Activated naive CD8-positive, alpha-beta T cell treated with anti-CD3 and anti-CD28 coated beads, Interleukin-2, amount 50 U/mL, for 24 hours (primary cell): Measurements from ENCODE around the gene CAPN2.
A peak's percentile ranks its signal among the peaks of the same experiment; 100 is the strongest.
"Not testable (repeated sequence)": the region's sequence is repeated elsewhere in the genome, so short reads cannot be mapped to it uniquely, and the experiment has no call there.

Experiments used
- ATAC-seq: fragments of 150-1000 bp; cut with Tn5 transposase; one replicate; pipeline ENCODE4 v1.10.0; 2021
- DNase-seq: peaks from one replicate; pipeline ENCODE4 v3.0.0; 2021
- H3K27ac Mint-ChIP-seq: one replicate; pipeline ENCODE4 v1.8.0; 2021; ENCODE audit warnings: mild to moderate bottlenecking, mixed read lengths
- H3K27me3 Mint-ChIP-seq: one replicate; pipeline ENCODE4 v1.8.0; 2021; ENCODE audit warnings: mixed read lengths
- H3K36me3 Mint-ChIP-seq: one replicate; pipeline ENCODE4 v1.8.0; 2021; ENCODE audit warnings: low read depth, mixed read lengths
- H3K4me1 Mint-ChIP-seq: one replicate; pipeline ENCODE4 v1.8.0; 2021; ENCODE audit warnings: mixed read lengths
- H3K4me3 Mint-ChIP-seq: one replicate; pipeline ENCODE4 v1.8.0; 2021; ENCODE audit warnings: mild to moderate bottlenecking, moderate library complexity, mixed read lengths
- H3K9me3 Mint-ChIP-seq: one replicate; pipeline ENCODE4 v1.8.0; 2021; ENCODE audit warnings: mixed read lengths

Gene CAPN2

DNA sequence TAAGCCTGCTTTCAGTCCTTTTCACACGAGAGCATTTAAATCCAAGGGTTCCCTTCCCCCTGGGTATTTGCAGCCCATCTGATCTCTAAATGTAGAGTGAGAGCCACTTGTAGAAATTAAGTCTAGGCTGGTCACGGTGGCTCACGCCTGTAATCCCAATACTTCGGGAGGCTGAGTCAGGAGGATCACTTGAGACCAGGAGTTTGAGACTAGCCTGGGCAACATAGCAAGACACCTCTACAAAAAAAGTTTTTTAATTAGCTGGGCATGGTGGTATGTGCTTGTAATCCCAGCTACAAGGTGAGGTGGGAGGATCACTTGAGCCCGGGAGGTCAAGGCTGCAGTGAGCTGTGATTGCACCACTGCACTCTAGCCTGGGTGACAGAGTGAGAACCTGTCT lies 24.3 kb downstream of the CAPN2 start:
- not testable (repeated sequence) for DNase-seq, H3K27ac Mint-ChIP-seq, H3K27me3 Mint-ChIP-seq, H3K4me1 Mint-ChIP-seq, H3K4me3 Mint-ChIP-seq, ATAC-seq, H3K36me3 Mint-ChIP-seq, H3K9me3 Mint-ChIP-seq

- Mint-ChIP-seq H3K27ac (no peak overlapping the region), H3K4me1 (peaks cover 2% of the 10 kb centered on the region)
Measured at GRCh38 chr1:223737342-223737741, 25.0 kb downstream of the CAPN2 start.

DNA sequence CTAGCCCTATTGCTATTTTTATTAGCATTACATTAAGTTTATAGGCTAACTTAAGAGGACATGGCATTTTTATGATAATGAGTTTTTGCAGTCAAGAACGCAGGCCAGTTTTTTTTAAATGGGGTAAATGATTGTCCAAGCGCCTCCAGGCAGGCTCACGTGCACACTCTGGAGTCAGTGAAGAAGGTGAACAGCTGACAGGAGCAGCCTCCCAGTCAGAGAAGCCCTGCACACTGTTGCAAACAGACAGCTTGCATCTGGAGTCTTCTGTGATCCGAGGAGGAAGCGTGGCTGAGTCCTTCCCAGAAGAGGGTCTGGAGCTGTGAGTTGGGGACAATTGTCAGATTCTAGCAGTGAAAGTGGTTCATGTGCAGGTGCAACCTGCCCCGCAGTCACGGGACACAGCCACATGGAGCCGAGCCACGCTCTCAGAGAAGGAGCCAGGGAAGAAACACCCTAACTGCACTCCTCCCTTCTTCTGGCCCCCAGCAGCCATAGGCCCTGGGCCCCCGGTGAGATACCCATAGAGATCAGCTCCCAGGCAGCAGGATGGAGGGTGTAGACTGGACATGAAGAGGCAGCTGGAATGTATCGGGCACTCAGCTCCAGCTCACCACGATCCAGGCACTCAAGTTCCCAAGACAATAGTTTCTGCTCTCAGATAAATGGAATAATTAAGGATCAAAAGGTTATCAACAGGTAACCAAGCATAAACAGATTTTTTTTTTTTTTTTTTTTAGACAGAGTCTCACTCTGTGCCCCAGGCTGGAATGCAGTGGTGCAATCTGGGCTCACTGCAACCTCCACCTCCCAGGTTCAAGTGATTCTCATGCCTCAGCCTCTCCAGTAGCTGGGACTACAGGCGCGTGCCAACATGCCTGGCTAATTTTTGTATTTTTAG lies 26.4 kb downstream of the CAPN2 start:
- H3K9me3 Mint-ChIP-seq, result no peaks in the 10 kb centered on the region
- H3K27me3 Mint-ChIP-seq, result no peaks in the 10 kb centered on the region
- peaks cover 2% of the 10 kb centered on the region for H3K36me3 Mint-ChIP-seq
- ATAC-seq (no peak), DNase-seq (no peak)
- H3K4me3 Mint-ChIP-seq, result no peak overlapping the region
- no peak overlapping the region for H3K27ac Mint-ChIP-seq
- peaks cover 2% of the 10 kb centered on the region for H3K4me1 Mint-ChIP-seq

More at GRCh38 chr1:223737342-223737741, 25.0 kb downstream of the CAPN2 start:
- no peaks in the 10 kb centered on the region for H3K27me3 Mint-ChIP-seq
- DNase-seq, result no peak
- ATAC-seq, result no peak
- H3K4me3 Mint-ChIP-seq, result no peak overlapping the region
- no peaks in the 10 kb centered on the region for H3K9me3 Mint-ChIP-seq
- H3K36me3 Mint-ChIP-seq, result peaks cover 2% of the 10 kb centered on the region

GRCh38 chr1:223739366-223740037 lies 27.2 kb downstream of the CAPN2 start:
- H3K4me3 Mint-ChIP-seq, result no peak overlapping the region
- no peak overlapping the region for H3K27ac Mint-ChIP-seq
- H3K4me1 Mint-ChIP-seq, result no peaks in the 10 kb centered on the region
- DNase-seq (no peak), ATAC-seq (no peak)
- H3K9me3 Mint-ChIP-seq, result no peaks in the 10 kb centered on the region
- peaks cover 2% of the 10 kb centered on the region for H3K36me3 Mint-ChIP-seq
- H3K27me3 Mint-ChIP-seq, result no peaks in the 10 kb centered on the region

DNA sequence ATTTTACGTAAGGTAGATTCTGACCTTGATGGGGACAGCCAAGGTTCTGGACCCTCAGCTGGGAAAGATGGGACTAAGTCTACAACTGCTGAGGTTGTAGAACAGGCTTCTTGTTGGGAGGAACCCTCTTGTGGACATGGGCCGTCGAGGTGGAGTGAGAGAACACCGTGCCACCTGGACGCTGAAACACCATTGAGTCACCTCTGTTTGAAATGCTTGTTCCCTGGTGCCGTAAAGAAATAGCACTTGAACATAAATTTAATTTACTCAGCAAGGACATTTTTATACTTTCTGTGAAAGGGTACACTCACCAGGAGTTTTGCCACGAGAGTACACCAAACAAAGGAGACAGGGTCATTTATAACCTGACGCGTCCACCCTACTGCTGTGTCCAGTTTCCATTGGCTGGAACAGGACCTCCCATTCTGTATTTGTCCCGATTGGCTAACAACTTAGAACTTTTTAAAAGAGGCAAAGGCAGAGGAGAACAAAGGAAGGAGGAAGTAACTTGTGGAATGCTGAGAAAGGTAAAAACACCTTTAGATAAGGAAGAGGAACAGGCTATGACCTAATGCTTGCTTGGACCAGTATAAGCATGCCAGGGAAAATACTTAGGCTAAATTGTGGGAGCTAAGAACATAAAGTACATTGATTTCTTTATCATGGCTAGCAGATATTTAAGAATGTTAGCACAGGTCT lies 27.8 kb downstream of the CAPN2 start:
- not testable (repeated sequence) for H3K4me1 Mint-ChIP-seq, H3K27ac Mint-ChIP-seq, H3K4me3 Mint-ChIP-seq, H3K9me3 Mint-ChIP-seq, H3K36me3 Mint-ChIP-seq, H3K27me3 Mint-ChIP-seq, DNase-seq, ATAC-seq

GRCh38 chr1:223741861-223742260 lies 29.5 kb downstream of the CAPN2 start:
- Mint-ChIP-seq H3K27ac (no peak overlapping the region), H3K4me1 (no peaks in the 10 kb centered on the region), H3K27me3 (no peaks in the 10 kb centered on the region), H3K36me3 (peaks cover 2% of the 10 kb centered on the region), H3K9me3 (no peaks in the 10 kb centered on the region), H3K4me3 (no peak overlapping the region)
- no peak for DNase-seq
- no peak for ATAC-seq

DNA sequence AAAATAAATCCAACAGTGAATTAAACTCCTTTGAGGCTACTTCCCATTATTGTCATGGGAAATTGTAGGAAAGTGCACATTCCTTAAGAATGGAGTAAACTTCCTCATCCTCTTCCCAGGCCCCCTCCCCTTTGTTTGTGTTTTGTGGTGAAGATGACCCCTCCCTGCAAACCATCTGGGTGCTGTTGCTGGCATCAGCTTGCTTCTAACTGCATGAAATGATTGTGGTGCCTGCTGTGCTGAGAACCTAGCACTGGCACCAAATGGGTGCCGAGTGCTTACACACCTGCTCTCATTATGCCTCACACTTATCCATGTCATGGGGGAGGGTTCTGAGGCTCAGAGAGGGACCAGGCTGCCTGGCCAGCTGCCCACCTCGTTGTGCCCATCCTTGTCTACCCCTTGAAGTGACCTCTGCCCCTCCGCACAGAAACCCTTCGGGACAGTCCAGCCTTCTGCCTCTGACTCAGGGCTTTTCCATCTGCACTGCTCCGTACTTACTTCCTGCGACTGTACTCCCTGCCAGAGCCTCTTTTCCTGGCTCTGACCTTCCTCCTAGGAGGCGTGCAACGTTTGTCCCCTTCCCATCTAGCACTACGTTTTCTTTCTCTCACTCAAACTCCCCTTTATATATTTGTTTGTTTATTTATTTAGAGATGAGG lies 30.6 kb downstream of the CAPN2 start:
- Mint-ChIP-seq H3K36me3 (peaks cover 6% of the 10 kb centered on the region), H3K4me1 (peaks cover 5% of the 10 kb centered on the region), H3K27ac (no peak overlapping the region), H3K27me3 (no peaks in the 10 kb centered on the region), H3K4me3 (no peak overlapping the region), H3K9me3 (no peaks in the 10 kb centered on the region)
- DNase-seq (no peak), ATAC-seq (no peak)

DNA sequence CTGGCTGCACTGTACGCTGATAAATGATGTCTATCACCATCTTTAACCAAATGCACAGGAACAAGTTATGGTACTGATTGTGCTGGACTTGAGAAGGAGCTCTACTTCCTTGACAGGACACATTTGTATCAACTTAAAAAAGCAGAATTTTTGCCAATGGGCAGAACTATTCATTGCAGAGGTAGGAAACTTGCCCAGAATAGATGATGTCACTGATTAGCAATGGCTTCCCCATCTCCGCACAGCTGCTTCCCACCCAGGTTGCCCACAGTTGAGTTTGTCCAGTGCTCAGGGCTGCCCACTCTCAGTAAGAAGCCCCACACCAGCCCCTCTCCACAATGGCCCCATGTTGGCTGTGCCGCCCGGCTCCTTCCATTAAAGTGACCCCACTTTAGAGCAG lies 33.4 kb downstream of the CAPN2 start:
- no peak for ATAC-seq
- Mint-ChIP-seq H3K4me1 (peaks cover 12% of the 10 kb centered on the region), H3K36me3 (peaks cover 9% of the 10 kb centered on the region), H3K4me3 (no peak overlapping the region), H3K9me3 (no peaks in the 10 kb centered on the region), H3K27ac (no peak overlapping the region), H3K27me3 (no peaks in the 10 kb centered on the region)
- no peak for DNase-seq

DNA sequence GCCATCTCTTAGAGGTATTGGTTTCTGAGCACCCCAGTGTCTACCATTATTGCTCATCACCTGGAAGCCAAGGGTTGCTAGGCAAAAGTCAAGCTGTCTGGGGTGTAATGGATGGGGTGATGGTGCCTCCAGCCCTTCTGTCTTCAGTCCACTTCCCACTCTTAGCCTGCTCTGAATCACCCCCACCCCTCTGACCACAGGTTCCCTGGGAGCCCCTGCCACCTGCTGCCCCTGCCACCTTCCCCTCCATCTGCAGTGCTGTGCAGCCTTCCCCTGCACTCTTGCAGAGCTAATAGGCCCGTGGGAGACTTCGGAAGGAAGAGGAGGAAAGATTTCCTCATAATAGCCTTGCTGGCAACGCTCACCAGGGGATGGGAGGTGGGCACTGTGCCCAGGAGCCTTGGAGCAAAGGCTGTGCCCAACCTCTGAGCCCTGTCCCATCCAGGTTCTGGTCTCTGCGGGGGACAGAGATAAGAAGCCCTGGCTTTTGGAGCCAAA lies 35.5 kb downstream of the CAPN2 start:
- Mint-ChIP-seq H3K27ac (no peak overlapping the region), H3K4me3 (no peak overlapping the region), H3K9me3 (no peaks in the 10 kb centered on the region), H3K27me3 (no peaks in the 10 kb centered on the region), H3K4me1 (peaks cover 12% of the 10 kb centered on the region), H3K36me3 (peaks cover 11% of the 10 kb centered on the region)
- DNase-seq, result no peak
- peak; percentile 48 for ATAC-seq

GRCh38 chr1:223748405-223748772 lies 36.0 kb downstream of the CAPN2 start:
- peak; percentile 12 for DNase-seq
- Mint-ChIP-seq H3K4me3 (peak overlapping the region; percentile 49), H3K4me1 (peaks cover 12% of the 10 kb centered on the region), H3K27me3 (no peaks in the 10 kb centered on the region), H3K9me3 (no peaks in the 10 kb centered on the region), H3K27ac (no peak overlapping the region), H3K36me3 (peaks cover 16% of the 10 kb centered on the region)
- peak; percentile 45 for ATAC-seq

GRCh38 chr1:223748773-223749733 lies 36.7 kb downstream of the CAPN2 start:
- no peak overlapping the region for H3K27ac Mint-ChIP-seq
- H3K27me3 Mint-ChIP-seq, result no peaks in the 10 kb centered on the region
- peaks cover 12% of the 10 kb centered on the region for H3K4me1 Mint-ChIP-seq
- DNase-seq (peak; percentile 71), ATAC-seq (peak; percentile 78)
- H3K4me3 Mint-ChIP-seq, result peak overlapping the region; percentile 49
- peaks cover 16% of the 10 kb centered on the region for H3K36me3 Mint-ChIP-seq
- no peaks in the 10 kb centered on the region for H3K9me3 Mint-ChIP-seq

DNA sequence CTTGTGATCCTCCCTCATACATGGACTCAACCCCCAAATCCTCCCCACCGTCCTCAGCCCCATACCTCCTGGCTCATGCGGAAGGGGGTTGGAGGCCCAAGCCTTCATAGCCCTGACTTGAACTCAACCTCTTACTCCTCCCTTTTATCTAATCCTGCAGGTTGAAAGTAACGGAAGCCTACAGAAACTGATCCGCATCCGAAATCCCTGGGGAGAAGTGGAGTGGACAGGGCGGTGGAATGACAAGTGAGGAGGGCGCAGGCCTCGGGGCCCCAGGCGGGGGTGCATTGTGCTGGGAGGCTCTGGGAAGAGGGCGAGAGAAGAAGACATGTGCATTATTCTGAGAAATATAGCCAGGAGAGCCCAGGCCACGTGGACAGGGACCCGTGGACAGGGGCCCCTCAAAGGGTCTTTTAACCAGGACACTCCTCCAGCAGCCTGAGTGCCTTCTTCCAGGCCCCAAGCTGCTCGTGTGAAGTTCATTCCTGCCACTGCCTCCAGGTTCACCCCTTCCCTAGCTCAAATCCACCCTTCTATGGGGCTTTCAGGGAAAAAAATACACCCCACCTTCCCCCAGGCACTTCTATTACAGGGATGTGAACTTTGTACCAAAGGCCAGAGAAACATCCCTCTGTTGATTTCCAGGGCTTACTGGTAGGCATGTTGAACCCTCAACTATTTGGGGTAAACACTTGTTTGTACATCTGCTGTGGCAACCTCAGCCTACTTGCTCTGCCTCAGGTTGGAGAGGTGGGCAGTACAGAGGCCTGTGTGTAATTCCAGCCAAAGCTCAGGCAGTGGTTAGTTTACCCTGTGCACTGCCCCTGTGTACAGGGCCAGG lies 38.6 kb downstream of the CAPN2 start:
- no peak overlapping the region for H3K27ac Mint-ChIP-seq
- H3K36me3 Mint-ChIP-seq, result peaks cover 16% of the 10 kb centered on the region
- no peak for ATAC-seq

GRCh38 chr1:223751696-223752095 lies 39.4 kb downstream of the CAPN2 start:
- no peak for ATAC-seq
- peaks cover 12% of the 10 kb centered on the region for H3K4me1 Mint-ChIP-seq
- peaks cover 16% of the 10 kb centered on the region for H3K36me3 Mint-ChIP-seq
- no peaks in the 10 kb centered on the region for H3K9me3 Mint-ChIP-seq
- no peaks in the 10 kb centered on the region for H3K27me3 Mint-ChIP-seq
- no peak overlapping the region for H3K4me3 Mint-ChIP-seq
- H3K27ac Mint-ChIP-seq, result no peak overlapping the region
- DNase-seq, result no peak

More for the DNA sequence above, 38.6 kb downstream of the CAPN2 start:
- no peak for DNase-seq
- no peak overlapping the region for H3K4me3 Mint-ChIP-seq
- H3K27me3 Mint-ChIP-seq, result no peaks in the 10 kb centered on the region
- peaks cover 12% of the 10 kb centered on the region for H3K4me1 Mint-ChIP-seq
- H3K9me3 Mint-ChIP-seq, result no peaks in the 10 kb centered on the region
